GM19372 (cell line): ENCODE data around the gene ACBD6.
A peak's percentile ranks its signal among the peaks of the same experiment; 100 is the strongest.
"Not testable (repeated sequence)": the region's sequence is repeated elsewhere in the genome, so short reads cannot be mapped to it uniquely, and the experiment has no call there.

Experiments used
- ATAC-seq: cut with Tn5 transposase; IDR thresholded peaks from one replicate; pipeline ENCODE4 v1.9.1; 2021; ENCODE audit warnings: mild to moderate bottlenecking, low read depth, moderate library complexity; ENCODE audit not compliant: unreplicated experiment

Gene ACBD6, protein sequence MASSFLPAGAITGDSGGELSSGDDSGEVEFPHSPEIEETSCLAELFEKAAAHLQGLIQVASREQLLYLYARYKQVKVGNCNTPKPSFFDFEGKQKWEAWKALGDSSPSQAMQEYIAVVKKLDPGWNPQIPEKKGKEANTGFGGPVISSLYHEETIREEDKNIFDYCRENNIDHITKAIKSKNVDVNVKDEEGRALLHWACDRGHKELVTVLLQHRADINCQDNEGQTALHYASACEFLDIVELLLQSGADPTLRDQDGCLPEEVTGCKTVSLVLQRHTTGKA

DNA sequence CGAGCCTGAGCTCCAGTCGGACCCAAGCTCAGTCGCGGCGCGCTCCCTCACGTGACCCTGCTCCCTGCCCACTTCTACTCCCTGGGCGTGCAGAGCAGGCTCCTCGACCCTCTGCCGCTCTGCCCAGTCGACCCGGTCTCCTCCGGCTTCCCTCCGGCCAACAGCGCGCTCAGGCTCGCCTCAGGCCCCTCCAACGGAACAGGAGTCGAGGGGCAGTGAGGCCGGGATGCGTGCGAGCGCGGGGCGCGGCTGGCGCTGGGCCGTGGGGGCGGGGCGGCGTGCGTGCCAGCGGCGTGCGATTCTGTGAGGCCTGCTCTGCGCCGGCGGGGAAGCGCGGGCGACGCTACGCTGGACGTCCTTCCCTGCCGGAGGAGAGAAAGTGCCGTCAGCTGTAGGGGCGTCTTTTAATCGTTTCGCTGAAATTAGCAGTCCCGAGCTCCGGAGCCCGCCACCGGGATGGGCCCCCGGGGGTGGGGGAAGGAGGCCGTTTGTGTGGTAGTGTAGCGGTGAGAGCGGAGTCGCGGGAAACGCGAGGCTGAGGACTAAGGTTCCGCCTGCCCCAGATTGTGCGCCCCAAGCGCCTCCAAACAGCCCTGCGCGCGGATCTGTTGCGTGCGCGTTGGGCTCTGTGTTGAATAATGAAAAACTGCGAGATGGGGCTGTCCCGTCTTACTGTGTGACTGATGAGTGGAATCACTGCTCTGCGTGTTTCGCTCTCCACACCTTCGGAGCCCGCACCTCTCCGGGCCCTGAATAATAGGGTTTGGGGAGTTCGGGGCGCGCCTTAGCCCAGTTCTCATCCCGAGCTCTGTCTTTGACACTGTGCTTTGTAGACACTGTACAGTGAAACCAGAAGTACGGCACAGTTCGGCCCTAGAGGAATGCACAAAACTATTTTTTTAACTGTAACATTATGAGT is at the start of gene ACBD6:
Gene ACBD6, minus strand, starts transcription at position 217 of the 919 bp plus-strand sequence. CDS start 311 bp downstream, outside the sequence.
- ATAC-seq, result peak; percentile 81

DNA sequence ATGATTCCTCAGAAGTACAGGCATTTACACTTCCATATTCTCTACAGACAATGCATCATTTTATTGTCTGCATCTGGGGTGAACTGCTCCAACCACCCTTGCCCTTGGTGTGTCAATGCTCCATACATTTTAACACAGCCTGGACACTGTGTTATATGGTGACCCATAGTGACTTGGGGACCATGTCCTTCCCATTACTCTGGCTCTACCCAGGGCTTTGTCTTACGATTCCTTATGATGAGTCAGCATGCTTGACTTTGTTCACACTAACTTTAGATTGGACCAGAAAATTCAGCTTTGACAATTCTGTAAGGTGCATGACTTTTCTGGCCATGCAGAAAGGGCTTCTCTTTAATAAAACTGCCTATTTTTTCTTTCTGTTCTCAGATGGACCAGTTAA is 49.6 kb upstream of the ACBD6 start:
- ATAC-seq, result no peak

- no peak for ATAC-seq
Observed at GRCh38 chr1:180550241-180550640, 47.9 kb upstream of the ACBD6 start.

- not testable (repeated sequence) for ATAC-seq
Observed at GRCh38 chr1:180549770-180550169, 47.4 kb upstream of the ACBD6 start.

- no peak for ATAC-seq
Observed at GRCh38 chr1:180548686-180549317, 46.4 kb upstream of the ACBD6 start.

DNA sequence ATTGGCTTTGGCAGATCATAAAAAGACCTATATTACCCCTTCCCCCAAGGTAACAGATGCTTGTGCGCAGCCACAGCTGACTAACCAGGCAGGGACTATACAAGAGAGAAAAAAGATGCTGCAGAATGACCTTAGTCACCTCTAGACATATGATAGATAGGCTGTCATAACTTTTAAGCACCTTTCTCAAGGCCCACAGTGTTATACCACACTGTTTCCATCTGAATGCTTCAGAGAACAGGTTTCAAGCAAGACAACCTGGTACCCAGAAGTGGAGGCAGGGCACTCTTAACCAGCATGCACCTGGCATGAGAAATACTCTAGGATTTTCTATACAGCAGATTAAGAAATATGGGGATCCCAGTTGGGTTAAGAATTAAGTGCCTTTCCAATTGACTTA is 43.6 kb upstream of the ACBD6 start:
- no peak for ATAC-seq

GRCh38 chr1:180544050-180544449 is 41.7 kb upstream of the ACBD6 start:
- no peak for ATAC-seq

DNA sequence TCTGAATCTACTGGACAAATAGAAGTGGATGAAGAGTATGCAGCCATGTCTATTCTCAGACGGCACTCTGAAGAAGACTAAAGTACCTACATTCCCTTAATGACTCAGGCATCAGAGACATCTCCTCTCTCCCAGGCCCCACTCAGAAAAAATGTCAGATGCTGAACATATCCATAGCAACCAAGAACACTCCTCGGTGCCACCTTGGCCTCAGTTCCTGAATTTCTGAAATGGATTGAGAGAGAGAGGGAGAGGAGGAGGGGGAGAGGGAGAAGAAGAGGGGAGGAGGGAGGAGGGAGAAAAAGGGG is 40.4 kb upstream of the ACBD6 start:
- no peak for ATAC-seq

DNA sequence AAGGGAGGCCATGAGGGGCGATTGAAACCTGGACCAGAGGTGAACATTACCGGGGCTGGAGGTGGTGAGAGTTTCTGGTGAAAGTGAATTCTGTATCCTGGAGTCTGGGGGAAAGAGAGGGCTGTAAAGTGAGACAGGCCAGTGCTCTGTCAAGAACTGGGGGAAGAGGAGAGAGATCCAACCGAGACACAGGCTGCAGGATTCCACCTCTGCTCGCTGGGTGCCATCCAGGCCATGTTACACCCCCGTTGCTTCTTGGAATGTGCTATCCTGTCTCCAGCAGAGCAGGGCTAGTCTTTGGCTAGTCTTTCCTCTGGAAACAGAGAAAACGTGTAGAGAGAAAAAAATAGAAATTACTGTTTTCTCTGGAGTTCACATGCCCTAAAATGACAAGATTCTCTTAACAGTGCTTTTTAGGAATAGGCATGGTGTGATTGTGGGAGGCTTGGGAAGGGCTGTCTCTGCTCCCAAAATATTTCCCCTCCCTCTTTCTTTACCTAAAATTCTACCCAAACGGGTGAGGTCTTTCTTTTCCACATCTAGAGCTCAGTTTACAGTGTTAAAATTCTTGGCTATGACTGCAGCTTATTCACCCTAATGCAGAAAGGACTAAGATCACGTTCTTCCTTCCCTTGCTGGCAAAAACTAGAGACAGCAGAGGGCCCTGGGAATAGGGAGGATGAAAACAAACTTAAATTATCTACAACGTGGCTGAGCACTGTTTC is 39.9 kb upstream of the ACBD6 start:
- ATAC-seq, result no peak

GRCh38 chr1:180540697-180541594 is 38.6 kb upstream of the ACBD6 start:
- ATAC-seq, result no peak

DNA sequence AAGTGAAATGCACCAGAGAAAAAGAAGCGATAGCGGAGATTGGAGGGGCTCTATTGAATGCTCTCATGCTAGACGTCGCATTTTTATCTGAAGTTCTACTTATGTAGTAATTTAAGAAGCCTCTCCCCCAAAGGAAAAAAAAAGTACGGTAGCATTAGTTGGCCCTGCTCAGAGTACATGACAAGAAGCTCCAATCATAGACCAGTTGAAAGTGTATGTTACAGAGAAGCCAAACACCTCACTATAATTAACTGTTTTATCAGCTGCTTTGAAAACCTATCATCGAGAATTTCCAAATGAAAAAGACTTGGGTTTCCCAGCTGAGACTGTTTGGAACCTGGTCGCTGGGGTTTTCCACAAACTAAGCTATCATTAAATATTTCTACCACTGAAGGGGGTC is 36.8 kb upstream of the ACBD6 start:
- ATAC-seq, result no peak

GRCh38 chr1:180536821-180537372 is 34.5 kb upstream of the ACBD6 start:
- ATAC-seq, result no peak

GRCh38 chr1:180535418-180535999 is 33.1 kb upstream of the ACBD6 start:
- ATAC-seq, result no peak

GRCh38 chr1:180534214-180534613 is 31.8 kb upstream of the ACBD6 start:
- ATAC-seq, result no peak

GRCh38 chr1:180533266-180533987 is 31.1 kb upstream of the ACBD6 start:
- ATAC-seq, result no peak

GRCh38 chr1:180532854-180533253 is 30.5 kb upstream of the ACBD6 start:
- ATAC-seq, result no peak

DNA sequence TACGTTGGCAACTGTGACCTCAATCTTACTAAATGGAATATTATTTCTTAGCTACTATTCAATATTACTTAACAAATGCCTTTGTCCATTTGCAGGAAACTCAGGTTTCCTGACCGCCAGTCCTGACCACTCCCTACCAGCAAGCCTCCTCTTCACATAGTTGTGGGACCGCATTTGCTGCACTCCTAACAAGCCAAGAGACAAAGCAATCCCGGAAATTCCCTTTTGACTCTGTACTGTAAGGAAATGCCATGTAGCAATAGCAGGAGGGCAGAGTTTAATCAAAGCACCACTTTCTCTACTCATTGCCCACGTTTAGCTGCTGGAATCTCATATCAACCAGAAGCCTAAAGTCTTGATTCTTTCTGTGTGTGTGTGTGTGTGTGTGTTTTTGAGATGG is 28.1 kb upstream of the ACBD6 start:
- ATAC-seq, result no peak

GRCh38 chr1:180528868-180529470 is 26.6 kb upstream of the ACBD6 start:
- ATAC-seq, result no peak
